ENCODE measurements around the gene TSSK3.

DNA sequence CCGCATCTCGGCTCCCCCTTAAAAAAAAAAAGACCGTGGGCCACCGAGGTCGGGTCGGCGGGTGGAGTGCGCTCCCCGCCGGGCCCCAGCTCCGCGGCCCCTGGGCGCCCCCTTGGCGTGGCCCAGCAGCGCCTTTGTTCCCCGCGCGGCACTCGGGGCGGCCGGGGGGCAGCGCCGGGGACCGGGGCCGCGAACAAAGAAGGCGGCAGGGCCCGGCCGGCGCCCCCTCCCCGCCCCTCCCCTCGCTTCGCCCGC is 26.9 kb upstream of the TSSK3 start:
- TF ChIP-seq, protein P1, sequence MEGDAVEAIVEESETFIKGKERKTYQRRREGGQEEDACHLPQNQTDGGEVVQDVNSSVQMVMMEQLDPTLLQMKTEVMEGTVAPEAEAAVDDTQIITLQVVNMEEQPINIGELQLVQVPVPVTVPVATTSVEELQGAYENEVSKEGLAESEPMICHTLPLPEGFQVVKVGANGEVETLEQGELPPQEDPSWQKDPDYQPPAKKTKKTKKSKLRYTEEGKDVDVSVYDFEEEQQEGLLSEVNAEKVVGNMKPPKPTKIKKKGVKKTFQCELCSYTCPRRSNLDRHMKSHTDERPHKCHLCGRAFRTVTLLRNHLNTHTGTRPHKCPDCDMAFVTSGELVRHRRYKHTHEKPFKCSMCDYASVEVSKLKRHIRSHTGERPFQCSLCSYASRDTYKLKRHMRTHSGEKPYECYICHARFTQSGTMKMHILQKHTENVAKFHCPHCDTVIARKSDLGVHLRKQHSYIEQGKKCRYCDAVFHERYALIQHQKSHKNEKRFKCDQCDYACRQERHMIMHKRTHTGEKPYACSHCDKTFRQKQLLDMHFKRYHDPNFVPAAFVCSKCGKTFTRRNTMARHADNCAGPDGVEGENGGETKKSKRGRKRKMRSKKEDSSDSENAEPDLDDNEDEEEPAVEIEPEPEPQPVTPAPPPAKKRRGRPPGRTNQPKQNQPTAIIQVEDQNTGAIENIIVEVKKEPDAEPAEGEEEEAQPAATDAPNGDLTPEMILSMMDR (conservative IDR thresholded peaks at IDR 0.05), result no peak
- TF ChIP-seq EZH2 (IDR thresholded peaks at IDR 0.05; ENCODE audit: low read depth), result no peak
